Activated CD8-positive, alpha-beta T cell treated with anti-CD3 and anti-CD28 coated beads for 36 hours (primary cell): Measurements from ENCODE around the gene ARSB. TPM values are rescaled to one million over a fixed set of nuclear protein-coding genes. Genes with fewer than 3 reads are reported as not detected.
"Not testable (repeated sequence)": the region's sequence is repeated elsewhere in the genome, so short reads cannot be mapped to it uniquely, and the experiment has no call there.

Experiments used
- ATAC-seq: fragments of 200-7000 bp; cut with Tn5 transposase; one replicate; pipeline ENCODE4 v1.10.0; 2021; ENCODE audit warnings: mild to moderate bottlenecking, moderate library complexity
- CTCF ChIA-PET: fragments of 350-600 bp; sonication (Branson Sonifier 250); formaldehyde crosslinking; loops from one replicate; lab custom pipeline; 2021; ENCODE audit warnings: antibody characterized with exemption; lab: Charles Lee
- POLR2A ChIA-PET: fragments of 350-600 bp; sonication (Branson Sonifier 250); formaldehyde crosslinking; loops from one replicate; lab custom pipeline; 2021; ENCODE audit warnings: antibody characterized with exemption; lab: Charles Lee
- DNase-seq: peaks from one replicate; pipeline ENCODE4 v3.0.0-alpha.2; 2020
- H3K27ac Mint-ChIP-seq: one replicate; pipeline ENCODE4 v1.8.0; 2021; ENCODE audit warnings: mild to moderate bottlenecking, mixed read lengths
- H3K27me3 Mint-ChIP-seq: one replicate; pipeline ENCODE4 v1.8.0; 2021; ENCODE audit warnings: mixed read lengths
- H3K36me3 Mint-ChIP-seq: one replicate; pipeline ENCODE4 v1.8.0; 2021; ENCODE audit warnings: low read depth, mixed read lengths
- H3K4me1 Mint-ChIP-seq: one replicate; pipeline ENCODE4 v1.8.0; 2021; ENCODE audit warnings: low read depth, mixed read lengths
- H3K4me3 Mint-ChIP-seq: one replicate; pipeline ENCODE4 v1.8.0; 2021; ENCODE audit warnings: mild to moderate bottlenecking, moderate library complexity, mixed read lengths
- H3K9me3 Mint-ChIP-seq: one replicate; pipeline ENCODE4 v1.8.0; 2021; ENCODE audit warnings: mixed read lengths
- CTCF ChIP-seq: fragments of 200-600 bp; IDR thresholded peaks from one replicate; pipeline ENCODE4 v1.8.0; 2022; ENCODE audit warnings: antibody characterized with exemption, mild to moderate bottlenecking
- intact Hi-C: fragments of 100-400 bp; cut with micrococcal nuclease; formaldehyde crosslinking; loops from one replicate; pipeline ENCODE4 v1.10.0; 2022
- total RNA-seq, 2 experiments: library from RNA; stranded (reverse); gene quantifications; one replicate each; pipeline ENCODE4 v1.2.3, GENCODE V29; 2021

ARSB gene
- total RNA-seq, 2 experiments from 2014 or later, result 8.8 to 9.1 TPM

GRCh38 chr5:78855026-78855425, 130.1 kb downstream of the ARSB start:
- POLR2A ChIA-PET, result no interaction called here
- Mint-ChIP-seq H3K4me3 (no peak overlapping the region), H3K4me1 (no peaks in the 10 kb centered on the region), H3K9me3 (peaks cover 5% of the 10 kb centered on the region), H3K27ac (no peak overlapping the region), H3K27me3 (no peaks in the 10 kb centered on the region), H3K36me3 (peaks cover 21% of the 10 kb centered on the region)
- TF ChIP-seq CTCF, result no peak
- CTCF ChIA-PET, result no interaction called here
- intact Hi-C loops, result no loop called here
- ATAC-seq (no peak), DNase-seq (no peak)

GRCh38 chr5:78851891-78852290, 133.2 kb downstream of the ARSB start:
- H3K27me3 Mint-ChIP-seq, H3K9me3 Mint-ChIP-seq, H3K36me3 Mint-ChIP-seq, intact Hi-C loops, ATAC-seq, H3K27ac Mint-ChIP-seq, H3K4me3 Mint-ChIP-seq, CTCF ChIA-PET, DNase-seq, H3K4me1 Mint-ChIP-seq, POLR2A ChIA-PET: not testable (repeated sequence)

- Mint-ChIP-seq H3K27ac (no peak overlapping the region), H3K4me3 (no peak overlapping the region), H3K4me1 (no peaks in the 10 kb centered on the region), H3K27me3 (no peaks in the 10 kb centered on the region), H3K9me3 (peaks cover 2% of the 10 kb centered on the region), H3K36me3 (no peaks in the 10 kb centered on the region)
- CTCF ChIA-PET, result no interaction called here
- intact Hi-C loops, result no loop called here
- TF ChIP-seq CTCF, result no peak
- ATAC-seq (no peak), DNase-seq (no peak)
- POLR2A ChIA-PET, result no interaction called here
Observed at GRCh38 chr5:78845470-78845869, 139.6 kb downstream of the ARSB start.

- H3K9me3 Mint-ChIP-seq, result peaks cover 2% of the 10 kb centered on the region
- no peak for TF ChIP-seq CTCF
- intact Hi-C loops, result no loop called here
- POLR2A ChIA-PET, result no interaction called here
- H3K36me3 Mint-ChIP-seq, result peaks cover 3% of the 10 kb centered on the region
- ATAC-seq (no peak), DNase-seq (no peak)
- CTCF ChIA-PET, result interaction anchor here (1.2 kb wide), 1 partner anchor 13 kb away, joined by 3 read pairs; no protein-coding TSS in a partner anchor
- no peaks in the 10 kb centered on the region for H3K4me1 Mint-ChIP-seq
- H3K27ac Mint-ChIP-seq, result no peak overlapping the region
- H3K27me3 Mint-ChIP-seq, result no peaks in the 10 kb centered on the region
- H3K4me3 Mint-ChIP-seq, result no peak overlapping the region
Observed at GRCh38 chr5:78843436-78843835, 141.7 kb downstream of the ARSB start.

GRCh38 chr5:78841767-78842166, 143.3 kb downstream of the ARSB start:
- DNase-seq (no peak), ATAC-seq (no peak)
- H3K27ac Mint-ChIP-seq, result no peak overlapping the region
- peaks cover 2% of the 10 kb centered on the region for H3K9me3 Mint-ChIP-seq
- TF ChIP-seq CTCF, result no peak
- H3K27me3 Mint-ChIP-seq, result no peaks in the 10 kb centered on the region
- no peaks in the 10 kb centered on the region for H3K4me1 Mint-ChIP-seq
- peaks cover 3% of the 10 kb centered on the region for H3K36me3 Mint-ChIP-seq
- CTCF ChIA-PET, result no interaction called here
- POLR2A ChIA-PET, result no interaction called here
- H3K4me3 Mint-ChIP-seq, result no peak overlapping the region
- intact Hi-C loops, result no loop called here

GRCh38 chr5:78838753-78839152, 146.4 kb downstream of the ARSB start:
- ChIA-PET CTCF (no interaction called here), POLR2A (no interaction called here)
- DNase-seq (no peak), ATAC-seq (no peak)
- intact Hi-C loops, result no loop called here
- Mint-ChIP-seq H3K36me3 (peaks cover 5% of the 10 kb centered on the region), H3K9me3 (no peaks in the 10 kb centered on the region), H3K4me3 (no peak overlapping the region), H3K27ac (no peak overlapping the region), H3K27me3 (no peaks in the 10 kb centered on the region), H3K4me1 (no peaks in the 10 kb centered on the region)
- no peak for TF ChIP-seq CTCF
